Measurements from ENCODE around the gene CPLX4.
"Not testable (repeated sequence)": the region's sequence is repeated elsewhere in the genome, so short reads cannot be mapped to it uniquely, and the experiment has no call there.

CPLX4 gene

DNA sequence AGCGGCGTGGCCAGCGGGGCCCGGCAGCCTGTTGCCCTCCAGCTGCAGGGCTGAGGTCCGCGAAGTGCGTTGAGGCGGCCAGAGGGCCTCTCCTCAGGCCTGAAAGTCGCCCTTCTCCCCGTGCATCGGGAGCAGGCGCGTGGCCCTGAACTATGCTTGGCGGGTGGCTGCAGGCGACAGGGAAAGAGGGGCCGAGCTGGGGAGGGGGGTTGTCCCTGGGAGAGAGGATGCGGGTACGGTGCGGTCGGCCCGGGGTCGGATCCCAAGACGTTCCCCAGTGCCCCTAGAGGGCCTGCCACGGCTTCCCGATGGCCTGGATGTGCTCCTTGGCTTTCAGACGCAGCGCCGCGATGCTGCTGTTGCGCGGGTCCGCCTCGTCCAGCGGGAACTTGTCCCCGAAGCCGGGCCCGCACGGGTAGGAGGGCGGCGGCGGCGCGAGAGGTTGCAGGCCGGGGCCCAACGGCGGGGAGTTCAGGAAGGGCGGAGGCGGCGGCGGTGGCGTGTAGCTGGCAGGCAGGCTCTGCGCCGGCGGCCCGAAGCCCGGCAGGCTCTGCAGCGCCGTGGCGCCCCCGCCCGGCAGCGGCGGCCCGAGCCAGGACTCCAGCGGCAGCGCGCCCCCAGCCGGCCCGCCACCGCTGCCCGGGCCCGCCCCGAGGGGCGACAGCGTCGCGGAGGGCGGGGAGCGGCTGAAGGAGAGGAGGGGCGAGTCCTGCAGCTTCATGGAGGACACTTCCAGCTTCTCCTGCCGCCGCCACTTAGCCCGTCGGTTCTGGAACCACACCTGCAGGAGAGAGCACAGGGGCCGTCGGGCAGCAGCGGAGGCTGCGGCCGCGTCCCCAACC lies 49.5 kb downstream of the CPLX4 start:
- DNase-seq, result no peak

DNA sequence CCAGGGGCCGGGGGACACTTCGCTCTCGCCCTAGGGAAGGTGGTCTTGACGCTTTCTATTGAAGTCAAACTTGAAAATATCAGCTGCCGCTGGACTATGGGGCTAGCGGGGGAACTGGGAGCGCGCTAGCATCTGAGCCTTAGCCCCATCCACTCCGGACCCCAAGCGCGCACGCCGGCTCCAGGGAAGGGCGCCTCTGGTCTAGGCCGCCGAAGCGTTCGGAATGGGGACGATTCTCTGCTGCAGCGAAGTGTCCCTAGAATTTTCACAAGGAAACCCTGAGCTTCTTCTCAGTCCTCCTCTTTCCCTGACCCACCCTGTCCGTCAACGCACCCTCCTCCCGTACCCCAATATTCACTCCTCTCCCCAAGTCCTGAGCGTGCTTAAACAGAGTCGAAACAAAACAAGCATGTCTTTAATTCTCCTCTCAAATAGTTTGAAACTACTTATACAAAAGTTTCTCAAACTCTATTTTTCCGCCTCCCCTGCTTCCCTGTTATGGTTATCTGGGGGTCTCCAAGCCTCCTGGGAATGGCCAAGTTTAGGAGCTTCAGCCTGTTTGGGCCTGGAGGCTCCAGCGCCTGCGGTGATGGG lies 50.2 kb downstream of the CPLX4 start:
- no peak for DNase-seq

DNA sequence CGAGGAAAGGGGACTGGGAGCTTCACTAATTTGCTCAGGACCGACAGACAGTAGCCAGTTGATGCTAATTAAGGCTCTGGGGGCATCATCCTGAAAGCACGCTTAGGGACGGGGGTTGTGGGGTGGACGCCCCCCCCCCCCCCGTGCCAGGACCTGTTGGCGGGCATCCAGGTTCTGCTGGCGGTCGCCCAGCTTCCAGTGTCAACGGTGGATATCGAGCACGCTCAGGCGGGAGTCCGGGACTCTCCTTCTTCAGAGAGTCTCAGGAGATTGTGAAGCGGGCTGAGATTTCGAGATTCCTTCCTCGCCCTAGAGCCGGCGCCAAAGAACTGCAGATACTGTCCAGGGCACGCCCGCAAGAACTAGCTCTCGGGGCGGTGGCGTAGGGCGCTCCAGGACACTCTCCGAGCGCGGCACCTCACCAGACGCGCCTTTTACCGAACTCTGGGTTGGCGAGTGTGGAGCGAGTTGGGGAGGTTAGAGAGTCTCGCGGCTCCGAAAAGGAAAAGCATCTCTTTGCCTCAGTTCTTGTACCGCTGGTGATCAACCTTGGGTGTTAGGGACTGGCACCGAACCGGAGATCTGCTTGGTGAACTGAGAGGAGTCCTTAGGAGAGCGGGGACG lies 50.8 kb downstream of the CPLX4 start:
- DNase-seq, result no peak

DNA sequence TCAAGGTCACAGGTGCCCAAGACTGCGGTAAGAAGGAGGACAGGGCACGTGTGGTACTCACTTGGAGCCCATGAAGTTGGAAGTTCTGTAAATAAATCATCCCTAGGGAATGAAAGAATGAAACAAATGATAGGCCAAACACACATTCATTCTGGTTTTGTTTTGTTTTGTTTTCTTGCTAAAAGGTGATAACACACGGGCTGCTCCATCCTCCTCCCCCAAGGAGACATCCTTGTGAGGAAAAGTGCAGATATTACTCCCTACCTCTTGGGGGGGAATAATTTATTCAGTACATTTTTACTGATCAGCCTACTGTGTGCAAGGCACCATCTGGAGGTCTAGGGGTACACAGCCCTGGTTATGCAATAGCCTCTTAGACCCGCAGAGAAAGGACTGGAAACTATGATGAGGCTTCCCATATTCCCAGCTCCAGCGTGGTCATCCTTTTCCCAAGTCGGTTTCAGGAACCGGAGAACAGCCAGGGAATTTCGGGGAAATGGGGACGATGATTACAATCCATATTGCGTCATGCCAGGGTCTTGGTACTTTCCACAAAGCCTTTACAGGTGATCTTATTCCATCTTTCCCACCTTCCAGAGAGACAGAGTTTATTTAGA lies 51.5 kb downstream of the CPLX4 start:
- DNase-seq, result no peak

DNA sequence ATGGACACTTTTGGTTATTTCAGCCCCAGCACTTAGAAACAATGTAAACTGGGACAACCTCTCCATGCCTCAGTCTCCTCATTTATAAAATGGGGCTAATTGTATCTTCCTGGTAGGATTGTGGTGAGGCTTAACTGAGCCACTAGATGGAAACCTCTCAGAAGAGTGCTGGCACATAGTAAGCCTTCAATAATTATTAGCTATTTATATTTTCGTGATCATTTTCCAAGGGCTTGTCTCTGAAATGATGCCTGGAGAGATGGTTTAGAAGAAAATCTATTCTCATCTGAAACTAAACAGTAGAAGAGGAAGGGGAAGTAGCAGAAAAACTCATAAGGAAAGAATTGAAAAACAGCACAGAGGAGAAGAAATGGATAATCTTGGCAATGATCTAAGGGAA lies 52.0 kb downstream of the CPLX4 start:
- DNase-seq, result no peak

DNA sequence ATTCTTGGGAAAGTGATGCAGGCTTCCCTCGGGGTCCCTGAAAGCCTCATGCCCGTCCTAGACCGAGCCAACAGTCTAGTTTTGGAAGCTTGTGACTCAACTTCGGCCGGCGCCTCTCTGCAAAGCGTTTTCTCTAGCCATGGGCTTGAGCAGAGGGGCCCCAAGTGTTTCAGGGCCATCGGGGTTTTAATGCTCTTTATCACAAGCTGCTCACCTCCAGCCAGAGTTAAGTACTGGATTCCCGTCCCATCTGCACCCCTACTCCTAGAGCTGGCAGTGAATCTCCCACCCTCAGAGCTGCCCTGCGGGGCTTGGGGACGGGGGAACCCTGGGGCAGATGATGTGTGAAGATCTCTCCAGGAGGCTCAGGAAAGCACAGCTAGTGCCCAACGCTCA lies 52.5 kb downstream of the CPLX4 start:
- no peak for DNase-seq

DNA sequence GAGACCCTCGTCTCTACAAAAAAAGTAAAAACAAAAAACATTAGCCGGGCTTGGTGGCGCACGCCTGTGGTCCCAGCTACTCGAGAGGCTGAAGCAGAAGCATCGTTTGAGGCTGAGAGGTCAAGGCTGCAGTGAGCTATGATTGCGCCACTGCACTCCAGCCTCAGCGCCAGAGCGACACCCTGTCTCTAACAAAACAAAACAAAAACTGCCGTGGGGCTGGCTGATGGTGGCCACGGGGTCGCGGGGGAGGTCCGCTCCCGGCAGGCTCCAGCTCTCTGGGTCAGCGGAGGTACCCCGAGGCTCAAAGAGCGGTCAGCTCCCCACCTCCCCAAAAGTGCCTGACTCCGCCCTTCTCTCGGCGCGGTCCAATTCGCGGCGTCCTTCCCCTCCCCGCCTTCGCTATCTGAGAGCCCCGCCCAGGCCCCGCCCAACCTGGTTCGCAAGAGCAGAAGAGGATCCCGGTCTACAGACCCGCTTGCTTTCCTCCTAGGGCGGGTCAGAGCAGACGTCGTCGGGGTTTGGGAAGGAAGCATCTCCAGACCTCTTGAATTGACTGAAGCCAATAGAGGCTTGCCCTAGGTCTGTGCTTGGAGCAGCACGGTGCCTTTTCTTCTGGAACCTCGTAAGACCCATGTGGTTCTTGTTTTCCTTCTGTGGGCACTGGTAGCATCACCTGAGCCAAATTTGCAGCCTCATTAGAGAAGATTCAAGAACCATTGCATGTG lies 53.0 kb downstream of the CPLX4 start:
- DNase-seq, result no peak

DNA sequence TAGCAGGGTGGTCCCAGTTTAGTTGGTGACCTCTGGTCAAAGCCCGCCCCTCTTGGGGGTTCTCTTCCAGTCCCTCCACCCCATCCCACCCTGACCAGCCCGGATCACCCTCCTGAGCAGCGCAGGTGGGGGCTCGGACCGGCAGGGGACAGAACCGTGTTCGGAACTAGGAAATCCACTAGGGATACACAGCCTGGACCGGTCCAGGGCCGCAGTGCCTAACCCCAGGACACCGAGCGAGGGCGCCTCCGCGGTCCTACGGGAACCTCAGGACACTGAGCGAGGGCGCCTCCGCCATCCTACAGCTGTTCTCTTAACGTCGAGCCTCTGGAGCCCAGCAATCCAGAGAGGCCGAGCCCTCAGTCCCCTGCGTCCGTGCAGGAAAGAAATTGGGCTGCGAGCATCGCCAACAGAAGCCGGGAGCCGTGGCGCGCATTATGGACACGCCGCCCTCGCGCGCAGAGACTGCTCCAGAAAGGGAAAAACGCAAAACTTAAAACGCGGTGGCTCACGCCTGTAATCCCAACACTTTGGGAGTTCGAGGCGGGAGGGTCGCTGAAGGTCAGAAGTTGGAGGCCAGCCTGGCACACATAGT lies 53.7 kb downstream of the CPLX4 start:
- DNase-seq, result no peak

DNA sequence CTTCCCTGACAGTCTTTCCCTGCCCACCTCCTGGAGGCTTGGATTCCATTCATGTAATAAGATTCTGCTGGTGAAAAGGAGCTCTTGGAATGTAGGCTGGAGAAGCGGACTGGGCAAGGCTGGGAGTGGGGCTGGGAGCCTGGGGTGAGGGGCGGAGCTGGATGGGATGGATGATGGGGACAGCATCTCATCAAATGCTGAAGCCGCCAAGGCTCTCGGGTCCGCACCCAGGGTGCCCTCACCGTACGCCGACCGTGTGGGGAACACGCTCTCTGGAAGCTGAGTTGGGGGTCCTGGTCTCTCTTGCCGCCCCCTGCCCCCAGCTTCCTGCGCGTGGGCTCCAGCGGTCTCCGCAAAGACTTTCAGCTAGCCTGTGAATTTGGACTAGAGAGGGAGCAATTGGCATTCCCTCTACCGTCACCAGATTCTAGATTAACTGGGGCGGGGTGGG lies 54.3 kb downstream of the CPLX4 start:
- DNase-seq, result no peak

DNA sequence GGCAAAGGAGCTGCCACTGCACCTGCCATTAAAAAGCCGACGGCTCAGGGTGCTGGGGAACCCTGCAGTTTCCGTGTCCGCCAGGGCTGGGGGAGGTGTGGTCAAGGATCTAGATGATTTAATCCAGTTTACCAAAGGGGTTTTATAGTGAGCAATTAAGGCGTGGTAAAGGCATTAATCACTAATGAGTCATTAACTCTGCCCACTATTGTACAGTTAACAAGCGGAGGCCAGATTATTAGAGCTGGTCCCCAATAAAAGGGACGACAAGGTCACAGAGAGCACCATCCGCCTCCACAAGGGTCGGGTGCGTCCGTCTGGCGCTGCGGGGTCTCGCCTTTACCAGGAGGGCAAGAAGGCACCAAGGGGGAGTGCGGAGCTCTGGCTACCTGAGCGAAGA lies 54.8 kb downstream of the CPLX4 start:
- no peak for DNase-seq

DNA sequence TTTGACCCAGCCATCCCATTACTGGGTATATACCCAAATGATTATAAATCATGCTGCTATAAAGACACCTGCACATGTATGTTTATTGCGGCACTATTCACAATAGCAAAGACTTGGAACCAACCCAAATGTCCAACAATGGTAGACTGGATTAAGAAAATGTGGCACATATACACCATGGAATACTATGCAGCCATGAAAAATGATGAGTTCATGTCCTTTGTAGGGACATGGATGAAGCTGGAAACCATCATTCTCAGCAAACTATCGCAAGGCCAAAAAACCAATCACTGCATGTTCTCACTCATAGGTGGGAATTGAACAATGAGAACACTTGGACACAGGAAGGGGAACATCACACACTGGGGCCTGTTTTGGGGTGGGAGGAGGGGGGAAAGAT lies 56.2 kb downstream of the CPLX4 start:
- DNase-seq, result not testable (repeated sequence)

DNA sequence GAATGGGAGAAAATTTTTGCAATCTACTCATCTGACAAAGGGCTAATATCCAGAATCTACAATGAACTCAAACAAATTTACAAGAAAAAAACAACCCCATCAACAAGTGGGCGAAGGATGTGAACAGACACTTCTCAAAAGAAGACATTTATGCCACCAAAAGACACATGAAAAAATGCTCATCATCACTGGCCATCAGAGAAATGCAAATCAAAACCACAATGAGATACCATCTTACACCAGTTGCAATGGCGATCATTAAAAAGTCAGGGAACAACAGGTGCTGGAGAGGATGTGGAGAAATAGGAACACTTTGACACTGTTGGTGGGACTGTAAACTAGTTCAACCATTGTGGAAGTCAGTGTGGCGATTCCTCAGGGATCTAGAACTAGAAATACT lies 56.6 kb downstream of the CPLX4 start:
- DNase-seq, result not testable (repeated sequence)

DNA sequence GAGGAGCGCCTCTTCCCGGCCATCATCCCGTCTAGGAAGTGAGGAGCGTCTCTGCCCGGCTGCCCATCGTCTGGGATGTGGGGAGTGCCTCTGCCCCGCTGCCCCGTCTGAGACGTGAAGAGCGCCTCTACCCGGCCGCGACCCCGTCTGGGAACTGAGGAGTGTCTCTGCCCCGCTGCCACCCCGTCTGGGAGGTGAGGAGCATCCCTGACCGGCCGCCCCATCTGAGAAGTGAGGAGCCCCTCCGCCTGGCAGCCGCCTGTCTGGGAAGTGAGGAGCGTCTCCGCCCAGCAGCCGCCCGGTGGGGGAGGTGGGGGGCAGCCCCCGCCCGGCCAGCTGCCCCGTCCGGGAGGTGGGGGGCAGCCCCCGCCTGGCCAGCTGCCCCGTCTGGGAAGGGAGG lies 63.0 kb downstream of the CPLX4 start:
- not testable (repeated sequence) for DNase-seq

DNA sequence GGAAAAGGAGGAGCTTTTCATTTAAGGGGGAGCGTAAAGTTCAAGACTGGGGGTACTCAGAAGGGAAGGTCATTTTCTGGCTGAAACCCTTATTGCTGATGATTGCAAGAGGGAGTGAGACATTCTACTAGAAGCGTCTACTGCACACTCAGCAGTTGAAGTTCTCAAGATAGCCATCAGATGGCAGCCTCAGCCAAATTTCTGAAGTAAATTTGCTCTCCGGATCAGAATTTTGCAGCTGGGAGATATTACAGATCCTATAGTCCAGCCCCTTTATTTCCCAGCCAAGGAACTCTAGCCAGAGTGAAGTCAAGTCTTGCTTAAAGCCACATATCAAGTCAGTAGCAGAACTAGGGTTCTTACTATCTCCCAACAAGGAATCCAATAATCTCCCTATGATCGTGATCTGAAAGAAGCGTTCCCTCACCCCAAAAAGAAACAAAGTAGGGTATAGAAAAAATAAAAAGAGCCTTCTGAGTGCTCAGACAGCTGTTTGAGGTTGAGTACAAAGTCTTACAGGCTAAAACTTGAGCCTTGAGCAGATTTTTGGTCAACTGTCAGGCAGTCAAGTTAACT lies 69.2 kb downstream of the CPLX4 start:
- no peak for DNase-seq

DNA sequence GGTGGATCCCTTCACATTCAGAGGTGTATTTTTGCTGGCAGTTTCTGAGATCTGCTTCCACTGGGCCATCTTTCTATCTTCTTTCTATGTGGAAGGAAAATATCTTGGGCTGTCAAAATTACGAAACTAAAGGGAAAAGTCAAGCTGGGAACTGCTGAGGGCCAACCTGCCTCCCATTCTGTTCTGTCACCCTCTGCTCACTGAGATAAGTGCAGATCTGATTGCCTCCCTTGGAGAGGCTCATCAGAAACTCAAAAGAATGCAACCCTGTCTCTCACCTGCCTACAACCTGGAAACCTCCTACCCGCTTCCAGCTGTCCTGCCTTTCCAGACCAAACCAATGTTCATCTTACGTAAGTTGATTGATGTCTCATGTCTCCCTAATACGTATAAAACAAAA lies 71.7 kb downstream of the CPLX4 start:
- DNase-seq, result no peak

Data from T1000 (cell line).